K562 (cell line): ENCODE measurements around the gene KAT5. TPM values are rescaled to one million over a fixed set of nuclear protein-coding genes. Genes with fewer than 3 reads are reported as not detected.

Experiments used
- ARID1B ChIP-seq: fragments of 450-650 bp; IDR thresholded peaks from 2 replicates; pipeline ENCODE4 v1.6.1; 2016; ENCODE audit warnings: antibody characterized with exemption, mild to moderate bottlenecking, inconsistent platforms
- CREB1 ChIP-seq, 2 experiments: sonication (generic) in 1 of 2; formaldehyde crosslinking in 1 of 2; IDR thresholded peaks; 2 replicates each; pipeline versions ENCODE4 v1.6.1 to v1.8.0; 2012 to 2022; ENCODE audit warnings: inconsistent platforms in 1 of 2, mild to moderate bottlenecking in 1 of 2, missing genetic modification reagents in 1 of 2, moderate library complexity in 1 of 2
- ETV6 ChIP-seq, 3 experiments: fragments of 150-350 bp in 1 of 3; sonication (generic) in 1 of 3; formaldehyde crosslinking in 1 of 3; IDR thresholded peaks; 2 replicates each; pipeline versions ENCODE4 v1.6.1 to v1.8.0; 2014 to 2022; ENCODE audit warnings: borderline replicate concordance in 2 of 3, low read depth in 2 of 3, antibody characterized with exemption in 1 of 3, low read length in 1 of 3, mild to moderate bottlenecking in 1 of 3, missing genetic modification reagents in 1 of 3
- HDAC3 ChIP-seq: fragments of 450-650 bp; IDR thresholded peaks from 2 replicates; pipeline ENCODE4 v1.6.1; 2018; ENCODE audit warnings: borderline replicate concordance, mild to moderate bottlenecking, moderate library complexity; ENCODE audit not compliant: partially characterized antibody
- NKRF ChIP-seq: fragments of 450-650 bp; IDR thresholded peaks from 2 replicates; pipeline ENCODE4 v1.6.1; 2016; ENCODE audit warnings: borderline replicate concordance
- NR0B1 ChIP-seq: fragments of 450-650 bp; IDR thresholded peaks from one replicate; pipeline ENCODE4 v1.6.1; 2018; ENCODE audit warnings: mild to moderate bottlenecking, moderate library complexity; ENCODE audit not compliant: partially characterized antibody
- PRMT5 ChIP-seq: sonication (generic); formaldehyde crosslinking; IDR thresholded peaks from 2 replicates; pipeline ENCODE4 v1.5.0; 2020; ENCODE audit warnings: missing genetic modification reagents
- REST ChIP-seq, 2 experiments: fragments of 450-650 bp; formaldehyde crosslinking in 1 of 2; IDR thresholded peaks; 2 replicates each; pipeline versions ENCODE4 v1.4.0 to v1.6.1; 2014 to 2020; ENCODE audit warnings: mild to moderate bottlenecking in 2 of 2, borderline replicate concordance in 1 of 2, low read depth in 1 of 2
- SRSF1 ChIP-seq: fragments of 200-400 bp; formaldehyde crosslinking; IDR thresholded peaks from 2 replicates; pipeline ENCODE4 v1.6.1; 2017; ENCODE audit warnings: mild to moderate bottlenecking, low read depth, low read length, moderate library complexity
- TBL1XR1 ChIP-seq, 2 experiments: IDR thresholded peaks; 2 replicates each; pipeline ENCODE4 v1.6.1; 2012; ENCODE audit warnings: improper control_type of control experiment in 2 of 2, low read length in 2 of 2, mild to moderate bottlenecking in 1 of 2
- ZNF133 ChIP-seq: fragments of 250-450 bp; sonication (Bioruptor Pico); IDR thresholded peaks from 2 replicates; pipeline ENCODE4 v1.4.0; 2020; ENCODE audit warnings: mild to moderate bottlenecking
- ZNF695 ChIP-seq: fragments of 450-650 bp; formaldehyde crosslinking; IDR thresholded peaks from 2 replicates; pipeline ENCODE4 v1.4.0; 2020; ENCODE audit warnings: mild to moderate bottlenecking, moderate library complexity
- polyA plus RNA-seq, 8 experiments: library from polyadenylated mRNA; depleted of rRNA in 4 of 8; stranded (reverse) in 5 of 8; unstranded in 3 of 8; fragments of >200 nt; fragmentation: Nextera tagmentation in 2 of 8; fragmentation: Illumina TruSeq in 1 of 8; extraction: Ambion mirVana in 2 of 8; extraction: Trizol in 1 of 8; gene quantifications; 2 replicates each; pipeline versions ENCODE4 v1.2.1 to v1.2.3, GENCODE V29; 2011 to 2014; ENCODE audit warnings: inconsistent platforms in 1 of 8, missing spikeins in 1 of 8
- total RNA-seq, 7 experiments: library from RNA; depleted of rRNA in 6 of 7; stranded (reverse); fragments of >200 nt in 6 of 7; fragmentation: Illumina TruSeq in 2 of 7; extraction: Trizol in 2 of 7; gene quantifications; 2 replicates each; pipeline versions ENCODE4 v1.2.1 to v1.2.3, GENCODE V29; 2011 to 2021; ENCODE audit warnings: low replicate concordance in 1 of 7

Gene KAT5
- total and polyA plus RNA-seq, 9 of the 15 experiments (the other 6 are each of a cell fraction or from before 2014, with no cell fraction given): 3.6 to 76.8 (median 52.7) TPM

GRCh38 chr11:65711785-65712632 lies at the start of gene KAT5 (continued):
- TF ChIP-seq REST (IDR thresholded peaks at IDR 0.05; ENCODE audit: borderline replicate concordance): peak; percentile 100
- TF ChIP-seq REST (CRISPR knock-in tag; IDR thresholded peaks at IDR 0.05; ENCODE audit: low read depth): peak; percentile 88
- TF ChIP-seq ARID1B: peak; percentile 46
- peak; percentile 99 for TF ChIP-seq NKRF
- TF ChIP-seq HDAC3: no peak
- TF ChIP-seq ZNF133: no peak
- TF ChIP-seq ETV6 (IDR thresholded peaks at IDR 0.05; ENCODE audit: borderline replicate concordance in 1 of 2, low read depth in 2 of 2, low read length in 1 of 2): no peak
- peak; percentile 62; the same call in 1 of the 2 replicates for TF ChIP-seq ETV6 (CRISPR knock-in tag; IDR thresholded peaks at IDR 0.05; ENCODE audit: borderline replicate concordance)
- no peak for TF ChIP-seq NR0B1
- TF ChIP-seq TBL1XR1 (IDR thresholded peaks at IDR 0.05; ENCODE audit: low read length in 2 of 2): peak; percentile 28 to 30; a peak in 1 of 4 replicates
- TF ChIP-seq CREB1 (IDR thresholded peaks at IDR 0.05): peak; percentile 94
- peak; percentile 97 for TF ChIP-seq CREB1 (CRISPR knock-in tag; IDR thresholded peaks at IDR 0.05)
- TF ChIP-seq PRMT5 (CRISPR knock-in tag): peak; percentile 67; the same call in 1 of the 2 replicates
- no peak for TF ChIP-seq ZNF695
- no peak for TF ChIP-seq SRSF1
